HEK293 (cell line): ENCODE data around the gene TFE3.
A peak's percentile ranks its signal among the peaks of the same experiment; 100 is the strongest.

Experiments used
- EGR2 ChIP-seq: fragments of 450-650 bp; formaldehyde crosslinking; IDR thresholded peaks from 2 replicates; pipeline ENCODE4 v1.5.1; 2016; ENCODE audit warnings: low read depth, missing biosample characterization, missing genetic modification characterization
- GLIS1 ChIP-seq: fragments of 450-650 bp; formaldehyde crosslinking; IDR thresholded peaks from 2 replicates; pipeline ENCODE4 v1.5.1; 2016; ENCODE audit warnings: missing biosample characterization, missing genetic modification characterization
- GLIS2 ChIP-seq: fragments of 450-650 bp; formaldehyde crosslinking; IDR thresholded peaks from 2 replicates; pipeline ENCODE4 v1.5.1; 2016; ENCODE audit warnings: missing biosample characterization, missing genetic modification characterization
- HIC1 ChIP-seq: fragments of 450-650 bp; formaldehyde crosslinking; IDR thresholded peaks from 2 replicates; pipeline ENCODE4 v1.5.1; 2016; ENCODE audit warnings: missing biosample characterization, missing genetic modification characterization
- IKZF3 ChIP-seq: fragments of 450-650 bp; IDR thresholded peaks from 2 replicates; pipeline ENCODE4 v1.5.0; 2018; ENCODE audit warnings: missing biosample characterization, mild to moderate bottlenecking, missing genetic modification characterization, moderate library complexity
- KLF1 ChIP-seq: fragments of 450-650 bp; formaldehyde crosslinking; IDR thresholded peaks from 2 replicates; pipeline ENCODE4 v1.5.1; 2016; ENCODE audit warnings: missing biosample characterization, missing genetic modification characterization
- KLF10 ChIP-seq: fragments of 450-650 bp; IDR thresholded peaks from 2 replicates; pipeline ENCODE4 v1.5.1; 2018; ENCODE audit warnings: missing biosample characterization, mild to moderate bottlenecking, missing genetic modification characterization
- KLF9 ChIP-seq: fragments of 450-650 bp; formaldehyde crosslinking; IDR thresholded peaks from 2 replicates; pipeline ENCODE4 v1.5.1; 2016; ENCODE audit warnings: missing biosample characterization, missing genetic modification characterization, low read depth
- PRDM4 ChIP-seq: fragments of 450-650 bp; formaldehyde crosslinking; IDR thresholded peaks from 2 replicates; pipeline ENCODE4 v1.5.1; 2017; ENCODE audit warnings: missing biosample characterization, missing genetic modification characterization
- SP3 ChIP-seq: fragments of 450-650 bp; formaldehyde crosslinking; IDR thresholded peaks from 2 replicates; pipeline ENCODE4 v1.5.1; 2016; ENCODE audit warnings: missing biosample characterization, missing genetic modification characterization
- SP7 ChIP-seq: fragments of 450-650 bp; formaldehyde crosslinking; IDR thresholded peaks from 2 replicates; pipeline ENCODE4 v1.5.1; 2016; ENCODE audit warnings: missing biosample characterization, missing genetic modification characterization
- ZBTB17 ChIP-seq: fragments of 450-650 bp; formaldehyde crosslinking; IDR thresholded peaks from 2 replicates; pipeline ENCODE4 v1.5.1; 2016; ENCODE audit warnings: missing biosample characterization, missing genetic modification characterization
- ZBTB21 ChIP-seq: fragments of 450-650 bp; formaldehyde crosslinking; IDR thresholded peaks from 2 replicates; pipeline ENCODE4 v1.5.1; 2017; ENCODE audit warnings: missing biosample characterization, missing genetic modification characterization
- ZBTB48 ChIP-seq: fragments of 450-650 bp; formaldehyde crosslinking; IDR thresholded peaks from 2 replicates; pipeline ENCODE4 v1.5.1; 2016; ENCODE audit warnings: missing biosample characterization, missing genetic modification characterization
- ZBTB8A ChIP-seq: fragments of 450-650 bp; formaldehyde crosslinking; IDR thresholded peaks from 2 replicates; pipeline ENCODE4 v1.5.1; 2016; ENCODE audit warnings: missing biosample characterization, missing genetic modification characterization
- ZEB2 ChIP-seq: fragments of 450-650 bp; formaldehyde crosslinking; IDR thresholded peaks from 2 replicates; pipeline ENCODE4 v1.5.1; 2016; ENCODE audit warnings: missing biosample characterization, missing genetic modification characterization
- ZFHX2 ChIP-seq: fragments of 450-650 bp; formaldehyde crosslinking; conservative IDR thresholded peaks from 2 replicates; pipeline ENCODE4 v1.5.1; 2016; ENCODE audit warnings: missing biosample characterization, missing genetic modification characterization
- ZFP69B ChIP-seq: fragments of 450-650 bp; formaldehyde crosslinking; IDR thresholded peaks from 2 replicates; pipeline ENCODE4 v1.5.1; 2016; ENCODE audit warnings: missing biosample characterization, missing genetic modification characterization
- ZNF211 ChIP-seq: fragments of 450-650 bp; formaldehyde crosslinking; IDR thresholded peaks from 2 replicates; pipeline ENCODE4 v1.5.1; 2016; ENCODE audit warnings: low read depth, missing biosample characterization, missing genetic modification characterization
- ZNF335 ChIP-seq: fragments of 450-650 bp; formaldehyde crosslinking; conservative IDR thresholded peaks from 2 replicates; pipeline ENCODE4 v1.5.1; 2016; ENCODE audit warnings: missing biosample characterization, missing genetic modification characterization
- ZNF449 ChIP-seq: fragments of 450-650 bp; formaldehyde crosslinking; IDR thresholded peaks from 2 replicates; pipeline ENCODE4 v1.5.1; 2017; ENCODE audit warnings: missing biosample characterization, mild to moderate bottlenecking, missing genetic modification characterization, moderate library complexity
- ZSCAN18 ChIP-seq: fragments of 450-650 bp; formaldehyde crosslinking; IDR thresholded peaks from 2 replicates; pipeline ENCODE4 v1.5.1; 2016; ENCODE audit warnings: missing biosample characterization, missing genetic modification characterization
- ZXDB ChIP-seq: fragments of 450-650 bp; formaldehyde crosslinking; IDR thresholded peaks from 2 replicates; pipeline ENCODE4 v1.5.1; 2016; ENCODE audit warnings: missing biosample characterization, missing genetic modification characterization
- TF ChIP-seq, protein P1 (sequence below): fragments of 450-650 bp; formaldehyde crosslinking; IDR thresholded peaks from 2 replicates; pipeline ENCODE4 v1.5.1; 2016; ENCODE audit warnings: missing biosample characterization, missing genetic modification characterization
- TF ChIP-seq, protein P2 (sequence below): fragments of 450-650 bp; formaldehyde crosslinking; IDR thresholded peaks from 2 replicates; pipeline ENCODE4 v1.5.0; 2017; ENCODE audit warnings: missing biosample characterization, missing genetic modification characterization, borderline replicate concordance

The TFE3 gene

DNA sequence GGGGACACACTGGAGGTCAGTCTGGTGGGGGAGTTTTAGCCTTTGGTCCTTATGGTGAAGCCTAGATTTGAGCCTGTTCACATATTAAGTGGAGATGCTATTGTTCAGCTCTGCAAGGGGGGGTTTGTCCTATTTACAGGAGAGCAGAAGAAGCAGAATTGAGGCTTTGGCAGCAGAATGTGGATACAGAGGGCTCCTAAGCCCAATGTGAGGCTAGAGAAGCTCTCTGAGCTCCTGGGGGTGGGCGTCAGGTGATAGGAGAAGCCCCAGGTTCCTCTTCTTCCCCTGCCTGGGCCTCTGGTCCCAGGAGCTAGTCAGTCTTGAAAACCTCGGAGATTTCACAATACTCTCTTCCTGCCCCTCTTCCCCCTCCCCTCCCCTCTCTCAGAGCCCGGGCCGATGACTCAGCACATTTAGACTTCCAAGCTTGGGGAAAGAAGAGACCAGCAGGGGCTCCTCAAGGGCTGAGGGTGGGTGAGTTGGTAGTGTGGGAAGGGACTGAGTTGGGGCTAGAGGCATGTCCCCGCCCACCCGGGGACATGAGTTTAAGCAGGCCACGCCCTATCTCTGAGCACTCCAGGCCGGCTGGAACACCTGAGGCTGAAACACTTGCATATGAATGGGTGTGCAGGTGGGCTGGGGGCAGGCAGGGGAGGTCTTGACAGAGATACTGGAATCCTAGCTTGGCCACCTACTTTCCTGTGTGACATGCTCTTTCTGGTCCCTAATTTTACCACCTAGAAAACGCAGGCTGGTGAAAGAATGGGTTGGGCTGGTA lies 3.4 kb downstream of the TFE3 start (continued):
- TF ChIP-seq ZBTB8A (tag by site-specific recombination) (peak; percentile 96), IKZF3 (peak; percentile 88), KLF10 (tag by site-specific recombination) (peak; percentile 57; the same call in 1 of the 2 replicates), ZFP69B (tag by site-specific recombination) (0 out of 2 replicates have a peak, but pooled peaks have one; percentile 19), ZSCAN18 (tag by site-specific recombination) (no peak), ZBTB48 (tag by site-specific recombination) (peak; percentile 83), PRDM4 (tag by site-specific recombination) (0 out of 2 replicates have a peak, but pooled peaks have one; percentile 28), SP3 (tag by site-specific recombination) (peak; percentile 64; the same call in 1 of the 2 replicates), ZFHX2 (peak; percentile 81), ZNF335 (tag by site-specific recombination) (0 out of 2 replicates have a peak, but pooled peaks have one; percentile 37), SP7 (tag by site-specific recombination) (peak; percentile 54; the same call in 1 of the 2 replicates), KLF1 (tag by site-specific recombination) (peak; percentile 40; the same call in 1 of the 2 replicates), ZBTB21 (tag by site-specific recombination) (peak; percentile 57), GLIS1 (0 out of 2 replicates have a peak, but pooled peaks have one; percentile 3), ZBTB17 (tag by site-specific recombination) (peak; percentile 52; the same call in 1 of the 2 replicates), ZEB2 (peak; percentile 40; the same call in 1 of the 2 replicates), HIC1 (tag by site-specific recombination) (peak; percentile 41; the same call in 1 of the 2 replicates), ZNF211 (tag by site-specific recombination) (no peak), ZNF449 (tag by site-specific recombination) (peak; percentile 95), EGR2 (peak; percentile 86), KLF9 (peak; percentile 75), GLIS2 (peak; percentile 65), ZXDB (tag by site-specific recombination) (peak; percentile 90)
- TF ChIP-seq, protein P1, sequence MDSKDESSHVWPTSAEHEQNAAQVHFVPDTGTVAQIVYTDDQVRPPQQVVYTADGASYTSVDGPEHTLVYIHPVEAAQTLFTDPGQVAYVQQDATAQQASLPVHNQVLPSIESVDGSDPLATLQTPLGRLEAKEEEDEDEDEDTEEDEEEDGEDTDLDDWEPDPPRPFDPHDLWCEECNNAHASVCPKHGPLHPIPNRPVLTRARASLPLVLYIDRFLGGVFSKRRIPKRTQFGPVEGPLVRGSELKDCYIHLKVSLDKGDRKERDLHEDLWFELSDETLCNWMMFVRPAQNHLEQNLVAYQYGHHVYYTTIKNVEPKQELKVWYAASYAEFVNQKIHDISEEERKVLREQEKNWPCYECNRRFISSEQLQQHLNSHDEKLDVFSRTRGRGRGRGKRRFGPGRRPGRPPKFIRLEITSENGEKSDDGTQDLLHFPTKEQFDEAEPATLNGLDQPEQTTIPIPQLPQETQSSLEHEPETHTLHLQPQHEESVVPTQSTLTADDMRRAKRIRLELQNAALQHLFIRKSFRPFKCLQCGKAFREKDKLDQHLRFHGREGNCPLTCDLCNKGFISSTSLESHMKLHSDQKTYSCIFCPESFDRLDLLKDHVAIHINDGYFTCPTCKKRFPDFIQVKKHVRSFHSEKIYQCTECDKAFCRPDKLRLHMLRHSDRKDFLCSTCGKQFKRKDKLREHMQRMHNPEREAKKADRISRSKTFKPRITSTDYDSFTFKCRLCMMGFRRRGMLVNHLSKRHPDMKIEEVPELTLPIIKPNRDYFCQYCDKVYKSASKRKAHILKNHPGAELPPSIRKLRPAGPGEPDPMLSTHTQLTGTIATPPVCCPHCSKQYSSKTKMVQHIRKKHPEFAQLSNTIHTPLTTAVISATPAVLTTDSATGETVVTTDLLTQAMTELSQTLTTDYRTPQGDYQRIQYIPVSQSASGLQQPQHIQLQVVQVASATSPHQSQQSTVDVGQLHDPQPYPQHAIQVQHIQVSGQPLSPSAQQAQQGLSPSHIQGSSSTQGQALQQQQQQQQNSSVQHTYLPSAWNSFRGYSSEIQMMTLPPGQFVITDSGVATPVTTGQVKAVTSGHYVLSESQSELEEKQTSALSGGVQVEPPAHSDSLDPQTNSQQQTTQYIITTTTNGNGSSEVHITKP (tag by site-specific recombination), result peak; percentile 99
- TF ChIP-seq, protein P2, sequence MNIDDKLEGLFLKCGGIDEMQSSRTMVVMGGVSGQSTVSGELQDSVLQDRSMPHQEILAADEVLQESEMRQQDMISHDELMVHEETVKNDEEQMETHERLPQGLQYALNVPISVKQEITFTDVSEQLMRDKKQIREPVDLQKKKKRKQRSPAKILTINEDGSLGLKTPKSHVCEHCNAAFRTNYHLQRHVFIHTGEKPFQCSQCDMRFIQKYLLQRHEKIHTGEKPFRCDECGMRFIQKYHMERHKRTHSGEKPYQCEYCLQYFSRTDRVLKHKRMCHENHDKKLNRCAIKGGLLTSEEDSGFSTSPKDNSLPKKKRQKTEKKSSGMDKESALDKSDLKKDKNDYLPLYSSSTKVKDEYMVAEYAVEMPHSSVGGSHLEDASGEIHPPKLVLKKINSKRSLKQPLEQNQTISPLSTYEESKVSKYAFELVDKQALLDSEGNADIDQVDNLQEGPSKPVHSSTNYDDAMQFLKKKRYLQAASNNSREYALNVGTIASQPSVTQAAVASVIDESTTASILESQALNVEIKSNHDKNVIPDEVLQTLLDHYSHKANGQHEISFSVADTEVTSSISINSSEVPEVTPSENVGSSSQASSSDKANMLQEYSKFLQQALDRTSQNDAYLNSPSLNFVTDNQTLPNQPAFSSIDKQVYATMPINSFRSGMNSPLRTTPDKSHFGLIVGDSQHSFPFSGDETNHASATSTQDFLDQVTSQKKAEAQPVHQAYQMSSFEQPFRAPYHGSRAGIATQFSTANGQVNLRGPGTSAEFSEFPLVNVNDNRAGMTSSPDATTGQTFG (tag by site-specific recombination), result no peak
- TF ChIP-seq, all 188 proteins: peak for 32
